Measurements from ENCODE around the gene KCND2.

- no peak for TF ChIP-seq CTCF (IDR thresholded peaks at IDR 0.05)
- TF ChIP-seq POLR2A (IDR thresholded peaks at IDR 0.05): no peak
Observed at GRCh38 chr7:120539321-120539720, 266.3 kb downstream of the KCND2 start.
